NB4 (cell line): ENCODE measurements around the gene CXADR.
"Not testable (repeated sequence)": the region's sequence is repeated elsewhere in the genome, so short reads cannot be mapped to it uniquely, and the experiment has no call there.

Experiments
- DNase-seq: peaks from one replicate; pipeline ENCODE4 v3.0.0; 2010; ENCODE audit warnings: low read depth
- H3K4me3 ChIP-seq: one replicate; pipeline ENCODE4 v1.5.1; 2011; ENCODE audit warnings: mild to moderate bottlenecking, low read depth, low read length, moderate library complexity
- CTCF ChIP-seq: IDR thresholded peaks from one replicate; pipeline ENCODE4 v1.5.1; 2012; ENCODE audit warnings: low read depth, low read length
- MAX ChIP-seq: IDR thresholded peaks from 2 replicates; pipeline ENCODE4 v1.6.1; 2011; ENCODE audit warnings: low read depth, low read length
- MYC ChIP-seq: IDR thresholded peaks from 2 replicates; pipeline ENCODE4 v1.6.1; 2011; ENCODE audit warnings: low read depth, low read length
- POLR2A ChIP-seq: IDR thresholded peaks from 2 replicates; pipeline ENCODE4 v1.6.1; 2011; ENCODE audit warnings: mild to moderate bottlenecking; ENCODE audit not compliant: insufficient read length; ENCODE audit errors: extremely low read depth

Gene CXADR

GRCh38 chr21:17482928-17483327 lies 29.9 kb upstream of the CXADR start:
- TF ChIP-seq MYC (no peak), CTCF (no peak), POLR2A (no peak), MAX (no peak)
- no peak overlapping the region for H3K4me3 ChIP-seq
- DNase-seq = no peak

- DNase-seq = no peak
Observed at GRCh38 chr21:17488620-17489019, 24.2 kb upstream of the CXADR start.

GRCh38 chr21:17489565-17489964 lies 23.3 kb upstream of the CXADR start:
- not testable (repeated sequence) for DNase-seq, H3K4me3 ChIP-seq

More at GRCh38 chr21:17488620-17489019, 24.2 kb upstream of the CXADR start:
- H3K4me3 ChIP-seq = no peak overlapping the region
- no peak for TF ChIP-seq CTCF
- no peak for TF ChIP-seq POLR2A
- TF ChIP-seq MAX = no peak

- no peak for TF ChIP-seq CTCF
- TF ChIP-seq MAX = no peak
- TF ChIP-seq MYC = no peak
- TF ChIP-seq POLR2A = no peak
- peak; percentile 68 for DNase-seq
- no peak overlapping the region for H3K4me3 ChIP-seq
Observed at GRCh38 chr21:17491716-17492414, 21.0 kb upstream of the CXADR start.

GRCh38 chr21:17492415-17493168 lies 20.3 kb upstream of the CXADR start:
- H3K4me3 ChIP-seq = no peak overlapping the region
- DNase-seq = no peak
- TF ChIP-seq POLR2A (no peak), MAX (no peak), CTCF (no peak), MYC (no peak)

GRCh38 chr21:17494051-17494450 lies 18.8 kb upstream of the CXADR start:
- TF ChIP-seq MAX (no peak), POLR2A (no peak), MYC (no peak), CTCF (no peak)
- no peak overlapping the region for H3K4me3 ChIP-seq
- DNase-seq = no peak
